Heart left ventricle (tissue), 16 donors: Measurements from ENCODE around the gene SMAD3. TPM values are rescaled to one million over a fixed set of nuclear protein-coding genes. Genes with fewer than 3 reads are reported as not detected.

Experiments used
- ATAC-seq, 4 donors: fragments of 200-7000 bp; cut with Tn5 transposase; one replicate each; pipeline ENCODE4 v1.9.1; 2020 to 2022; ENCODE audit warnings: moderate library complexity in 4 of 4, mild to moderate bottlenecking in 3 of 4, moderate number of reproducible peaks in 1 of 4
- DNase-seq, 5 donors: peaks; one replicate each; pipeline ENCODE4 v3.0.0-alpha.2; 2020
- H3K27ac ChIP-seq, 12 donors: fragments of 200-600 bp; sonication (generic) in 4 of 12; one replicate each; pipeline versions ENCODE4 v1.5.0 to v1.8.0; 2016 to 2022; ENCODE audit warnings: mild to moderate bottlenecking in 2 of 12
- H3K27me3 ChIP-seq, 9 donors: fragments of 200-600 bp; sonication (generic) in 2 of 9; one replicate each; pipeline versions ENCODE4 v1.5.1 to v1.8.0; 2016 to 2022; ENCODE audit warnings: mild to moderate bottlenecking in 3 of 9
- H3K36me3 ChIP-seq, 9 donors: fragments of 200-600 bp; sonication (generic) in 2 of 9; one replicate each; pipeline versions ENCODE4 v1.5.0 to v1.8.0; 2018 to 2022; ENCODE audit warnings: mild to moderate bottlenecking in 2 of 9
- H3K4me1 ChIP-seq, 12 donors: fragments of 200-600 bp; sonication (generic) in 4 of 12; one replicate each; pipeline versions ENCODE4 v1.5.0 to v1.8.0; 2016 to 2022; ENCODE audit warnings: mild to moderate bottlenecking in 3 of 12
- H3K4me3 ChIP-seq, 12 donors: fragments of 200-600 bp; sonication (generic) in 4 of 12; one replicate each; pipeline versions ENCODE4 v1.5.0 to v1.8.0; 2017 to 2022; ENCODE audit warnings: mild to moderate bottlenecking in 9 of 12, moderate library complexity in 4 of 12
- H3K9me3 ChIP-seq, 12 donors: fragments of 200-600 bp; sonication (generic) in 4 of 12; one replicate each; pipeline versions ENCODE4 v1.5.0 to v1.8.0; 2016 to 2022; ENCODE audit warnings: mild to moderate bottlenecking in 1 of 12
- CTCF ChIP-seq, 12 donors: fragments of 200-600 bp; sonication (generic) in 4 of 12; IDR thresholded peaks; one replicate each; pipeline versions ENCODE4 v1.5.0 to v1.8.0; 2018 to 2022; ENCODE audit warnings: antibody characterized with exemption in 12 of 12, mild to moderate bottlenecking in 5 of 12
- POLR2A ChIP-seq, 2 donors: fragments of 450-650 bp; IDR thresholded peaks; one replicate each; pipeline ENCODE4 v1.6.1; 2017; ENCODE audit warnings: antibody characterized with exemption in 2 of 2, mild to moderate bottlenecking in 2 of 2, moderate library complexity in 2 of 2
- WGBS, 4 donors: extraction: QIAGEN DNeasy Blood & Tissue Kit in 2 of 4; methylation state at CpG; one replicate each; pipeline versions ENCODE4 v1.1.5 to v1.1.7; 2013 to 2018; 5-methylcytosine and 5-hydroxymethylcytosine counted together
- intact Hi-C, 10 donors: fragments of 100-400 bp; cut with DNase I; formaldehyde crosslinking; loops; one replicate each; pipeline versions ENCODE4 v1.11.1 to v1.14.2; 2022
- polyA plus RNA-seq, 2 donors: library from polyadenylated mRNA; stranded (reverse); fragments of 200-250 nt; gene quantifications; one replicate each; pipeline ENCODE4 v1.2.3, GENCODE V29; 2013
- total RNA-seq, 9 donors: library from RNA; depleted of rRNA in 2 of 9; stranded (reverse); fragments of >200 nt in 2 of 9; fragmentation: NEBNext Ultra II Directional in 3 of 9; extraction: Animal tissue kit (Norgen Biotek cat#: 25700) in 3 of 9; gene quantifications; one replicate each; pipeline versions ENCODE4 v1.1.0 to v1.2.4, GENCODE V29; 2016 to 2023
- donor health status: ischemic (EF 13 %, LVEDD 7.1; RV severe dilation, severe dysfunction).
- donor health status: healthy with polysubstance abuse.
- donor health status: DM: no; HTN: yes; CAD: no.
- donor health status: DM: no; HTN: no; CAD: no.
- donor health status: ischemic (EF 25% LVEDD 6.9; RV normal size, moderate dysfunction).
- donor health status: ischemic (EF 25% LVEDD 5.7; RV mildly dilated, moderate dysfunction).
- donor health status: healthy.
- donor health status: DM: yes; HTN: yes; CAD: no.
- donor health status: ischemic (EF 35%, LVEDD 5.7; RV mildly dilated, moderate dysfunction).
- donor health status: nonischemic (EF 11% LVEDD 7.7; RV severe dilation, severe dysfunction).
- donor health status: DM: yes; HTN: yes; CAD: no.
- donor health status: PGD.
- donor health status: ischemic (EF 29% LVEDD 5.4; RV normal size, mild dysfunction).
- donor health status: nonischemic (EF 23%, LVEDD 6.1; RV moderate dilation, normal function).

The SMAD3 gene
- total and polyA plus RNA-seq, 11 donors = 5.6 to 34.3 (median 15.3) TPM

DNA sequence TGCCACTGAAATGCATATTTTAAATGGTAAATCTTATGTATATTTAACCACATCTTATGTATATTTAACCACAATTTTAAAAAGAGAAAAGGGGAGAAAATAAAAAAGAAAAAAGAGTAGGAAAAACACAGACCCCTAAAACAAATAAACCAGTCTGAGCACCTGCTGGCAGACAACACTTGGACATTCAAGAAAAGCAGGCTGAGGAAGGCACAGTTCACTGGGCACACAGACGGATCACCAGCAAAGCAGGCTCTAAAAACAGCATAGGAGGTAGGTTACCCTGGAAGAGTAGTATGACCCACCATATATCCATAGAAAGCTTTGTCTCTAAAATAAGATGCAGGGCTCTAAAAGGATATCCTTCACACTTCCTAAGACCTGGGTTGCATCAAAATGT is 162.0 kb downstream of the SMAD3 start:
- H3K4me1 ChIP-seq = no peaks in the 10 kb centered on the region
- no peaks in the 10 kb centered on the region for H3K27me3 ChIP-seq
- no peak overlapping the region for H3K4me3 ChIP-seq
- ATAC-seq (no peak), DNase-seq (no peak)
- TF ChIP-seq CTCF (IDR thresholded peaks at IDR 0.05) (no peak), POLR2A (IDR thresholded peaks at IDR 0.05) (no peak)
- no peak overlapping the region for H3K27ac ChIP-seq
- intact Hi-C loops = no loop called here
- H3K9me3 ChIP-seq = no peaks in the 10 kb centered on the region
- 89 to 100% (median 96%) methylated on average over 1 of the region's 1 CpG for WGBS, 4 donors
- peaks cover 0 to 53% (median 33%) of the 10 kb centered on the region in 9 donors for H3K36me3 ChIP-seq

DNA sequence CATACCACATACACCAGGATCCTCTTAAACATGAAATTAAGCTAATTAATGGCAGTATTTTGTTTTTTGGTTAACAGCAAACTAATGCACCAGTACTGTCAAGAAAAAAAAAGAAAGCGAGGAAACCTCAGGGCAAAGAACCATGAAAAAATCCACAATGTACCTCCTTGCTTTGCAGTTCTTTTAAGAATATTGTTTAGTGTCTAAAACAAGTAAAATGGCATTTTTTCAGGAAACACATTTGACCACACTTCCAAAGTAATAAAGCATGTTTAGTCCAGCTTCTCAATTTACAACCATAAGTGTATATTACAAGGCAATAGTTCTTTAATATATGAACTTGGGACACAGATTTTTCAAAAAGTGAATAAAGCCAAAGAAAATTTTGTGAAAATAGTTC is 162.4 kb downstream of the SMAD3 start:
- WGBS, 4 donors = 95 to 100% (median 97%) methylated on average over 1 of the region's 1 CpG
- Histone ChIP-seq H3K4me1 (no peaks in the 10 kb centered on the region), H3K27me3 (no peaks in the 10 kb centered on the region), H3K27ac (no peak overlapping the region), H3K9me3 (no peaks in the 10 kb centered on the region), H3K4me3 (no peak overlapping the region), H3K36me3 (peaks cover 0 to 58% (median 37%) of the 10 kb centered on the region in 9 donors)
- TF ChIP-seq POLR2A (IDR thresholded peaks at IDR 0.05) = no peak
- TF ChIP-seq CTCF (IDR thresholded peaks at IDR 0.05) = no peak
- DNase-seq = no peak
- intact Hi-C loops = no loop called here
- no peak for ATAC-seq

DNA sequence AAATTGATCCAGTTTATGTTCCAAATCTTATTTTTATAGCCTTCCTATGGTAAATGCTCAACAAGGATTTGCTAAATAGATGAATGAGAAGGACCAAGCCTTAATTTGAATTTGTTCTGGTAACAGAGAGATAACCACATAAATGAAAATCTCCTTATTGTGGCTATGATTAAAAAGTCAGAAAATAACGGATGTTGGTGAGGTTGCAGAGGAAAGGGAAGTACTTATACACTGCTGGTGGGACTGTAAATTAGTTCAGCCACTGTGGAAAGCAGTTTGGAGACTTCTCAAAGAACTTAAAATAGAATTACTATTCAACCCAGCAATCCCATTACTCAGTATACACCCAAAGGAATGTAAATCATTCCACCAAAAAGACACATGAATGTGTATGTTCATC is 162.9 kb downstream of the SMAD3 start:
- DNase-seq = no peak
- intact Hi-C loops = no loop called here

DNA sequence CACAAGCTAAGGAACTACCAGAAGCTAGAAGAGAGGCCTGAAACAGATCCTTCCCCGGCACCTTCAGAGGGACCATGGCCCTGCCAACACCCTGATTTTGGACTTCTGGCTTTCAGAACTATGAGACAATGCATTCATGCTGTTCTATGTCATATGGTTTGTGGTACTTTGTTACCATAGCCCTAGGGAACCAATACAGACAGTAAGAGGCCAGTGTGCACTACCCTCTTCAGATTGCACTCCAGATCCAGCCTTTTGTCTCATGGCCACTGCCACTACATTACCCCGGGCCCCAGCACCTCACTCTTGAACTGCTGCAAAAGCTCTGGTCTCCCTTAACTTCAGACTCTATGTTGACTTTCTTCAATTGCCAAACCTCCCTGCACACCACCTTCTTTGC is 165.1 kb downstream of the SMAD3 start:
- no peaks in the 10 kb centered on the region for H3K27me3 ChIP-seq
- TF ChIP-seq POLR2A (IDR thresholded peaks at IDR 0.05) = no peak
- TF ChIP-seq CTCF (IDR thresholded peaks at IDR 0.05) = no peak
- no peak overlapping the region for H3K27ac ChIP-seq
- 96 to 100% (median 98%) methylated on average over 2 of the region's 2 CpGs for WGBS, 4 donors
- no peaks in the 10 kb centered on the region for H3K4me1 ChIP-seq
- ATAC-seq = no peak
- no peaks in the 10 kb centered on the region for H3K9me3 ChIP-seq
- no peak overlapping the region for H3K4me3 ChIP-seq
- H3K36me3 ChIP-seq = peaks cover 0 to 84% (median 58%) of the 10 kb centered on the region in 9 donors
- no peak for DNase-seq
- intact Hi-C loops = no loop called here

More for the DNA sequence above, 162.9 kb downstream of the SMAD3 start:
- Histone ChIP-seq H3K9me3 (no peaks in the 10 kb centered on the region), H3K27ac (no peak overlapping the region), H3K4me3 (no peak overlapping the region), H3K27me3 (no peaks in the 10 kb centered on the region), H3K4me1 (no peaks in the 10 kb centered on the region), H3K36me3 (peaks cover 0 to 62% (median 42%) of the 10 kb centered on the region in 9 donors)
- 62 to 79% (median 74%) methylated on average over 1 of the region's 1 CpG for WGBS, 4 donors
- no peak for ATAC-seq
- TF ChIP-seq POLR2A (IDR thresholded peaks at IDR 0.05) (no peak), CTCF (IDR thresholded peaks at IDR 0.05) (no peak)
